ENCODE measurements around the gene CENPP. TPM values are rescaled to one million over a fixed set of nuclear protein-coding genes. Genes with fewer than 3 reads are reported as not detected.

Gene CENPP
- total RNA-seq, 2 experiments from 2014 or later = 26.5 to 27.0 TPM

DNA sequence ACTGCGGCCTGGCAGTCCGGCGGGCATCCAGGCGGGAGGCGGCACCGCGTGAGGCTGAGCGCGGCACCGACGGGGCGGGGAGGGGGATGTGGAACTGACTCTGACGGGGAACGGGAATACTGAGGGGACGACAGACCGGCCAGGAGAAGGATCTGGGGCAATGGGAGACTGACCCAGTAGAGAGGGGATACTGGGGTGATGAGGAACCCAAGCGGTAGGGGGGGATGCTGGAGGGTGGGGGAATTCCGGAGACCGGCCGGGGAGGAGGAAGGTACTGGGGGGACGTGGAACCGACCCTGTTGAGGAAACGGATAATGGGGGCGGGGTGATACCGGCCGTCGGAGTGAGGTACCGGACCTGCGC lies 343.8 kb downstream of the CENPP start:
- Mint-ChIP-seq H3K27ac (peak overlapping the region; percentile 88), H3K4me1 (peaks cover 37% of the 10 kb centered on the region), H3K4me3 (peak overlapping the region; percentile 92), H3K36me3 (peaks cover 23% of the 10 kb centered on the region), H3K9me3 (no peaks in the 10 kb centered on the region), H3K27me3 (no peaks in the 10 kb centered on the region)
- peak; percentile 37 for DNase-seq

Other genes with a start within 250 kb of the CENPP start
- gene SPTLC1, start 210.5 kb upstream of the CENPP start, total RNA-seq = 10 to 100 TPM; 49.1 to 54.5 TPM
- 100 to 1,000 TPM; 280 TPM for gene IARS1, start 32.3 kb upstream of the CENPP start, total RNA-seq
- gene NOL8, start 603 bp upstream of the CENPP start, total RNA-seq = 10 to 100 TPM; 65.0 to 73.3 TPM
- gene OGN, start 78.6 kb downstream of the CENPP start, total RNA-seq = not detected
- gene OMD, start 98.5 kb downstream of the CENPP start, total RNA-seq = not detected
- gene ASPN, start 156.6 kb downstream of the CENPP start, total RNA-seq = not detected
- not detected for gene ECM2, start 210.0 kb downstream of the CENPP start, total RNA-seq